ENCODE measurements around the gene NCR2.

NCR2 gene

GRCh38 chr6:41374618-41375590 is 39.5 kb downstream of the NCR2 start:
- peaks cover 31% of the 10 kb centered on the region for H3K4me1 Mint-ChIP-seq
- CTCF ChIA-PET: interaction anchor here (0.7 to 2.5 kb wide), 7 partner anchors 46 to 308 kb away, joined by 3 to 7 read pairs (median 3); no protein-coding TSS in a partner anchor
- H3K9me3 Mint-ChIP-seq: no peaks in the 10 kb centered on the region
- no peak overlapping the region for H3K27ac Mint-ChIP-seq
- no peaks in the 10 kb centered on the region for H3K36me3 Mint-ChIP-seq
- H3K27me3 Mint-ChIP-seq: peaks cover 95% of the 10 kb centered on the region
- no peak for DNase-seq
- no peak overlapping the region for H3K4me3 Mint-ChIP-seq

DNA sequence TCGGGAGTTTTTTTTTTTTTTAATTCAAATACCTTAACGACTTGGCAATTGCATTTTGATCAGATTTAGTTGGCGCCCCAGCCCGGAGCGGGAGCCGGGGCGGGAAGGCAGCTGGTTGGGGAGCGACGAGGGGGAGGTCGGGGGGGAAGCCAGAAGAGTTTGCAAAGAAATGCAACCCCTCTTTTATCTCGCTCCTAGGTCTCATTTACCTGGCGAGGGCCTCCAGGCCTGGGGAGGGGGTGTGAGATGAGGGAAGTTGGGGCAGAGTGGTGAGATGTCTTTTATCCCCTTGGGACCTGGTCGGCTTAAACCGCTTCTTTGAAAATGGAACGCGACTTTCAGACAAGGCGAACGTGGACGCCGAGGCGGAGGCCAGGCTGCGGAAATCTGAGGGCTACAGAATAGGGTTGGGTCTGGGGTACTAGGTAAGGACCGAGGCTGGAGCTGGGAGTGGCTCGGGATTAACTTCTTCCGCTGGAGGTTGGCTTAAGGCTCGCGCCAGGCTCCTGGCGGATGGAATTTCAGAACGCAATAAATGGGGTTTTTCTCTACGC is 40.3 kb downstream of the NCR2 start:
- Mint-ChIP-seq H3K4me3 (no peak overlapping the region), H3K27ac (no peak overlapping the region), H3K9me3 (no peaks in the 10 kb centered on the region), H3K4me1 (peaks cover 31% of the 10 kb centered on the region), H3K36me3 (no peaks in the 10 kb centered on the region), H3K27me3 (peaks cover 91% of the 10 kb centered on the region)
- CTCF ChIA-PET: no interaction called here
- DNase-seq: no peak

DNA sequence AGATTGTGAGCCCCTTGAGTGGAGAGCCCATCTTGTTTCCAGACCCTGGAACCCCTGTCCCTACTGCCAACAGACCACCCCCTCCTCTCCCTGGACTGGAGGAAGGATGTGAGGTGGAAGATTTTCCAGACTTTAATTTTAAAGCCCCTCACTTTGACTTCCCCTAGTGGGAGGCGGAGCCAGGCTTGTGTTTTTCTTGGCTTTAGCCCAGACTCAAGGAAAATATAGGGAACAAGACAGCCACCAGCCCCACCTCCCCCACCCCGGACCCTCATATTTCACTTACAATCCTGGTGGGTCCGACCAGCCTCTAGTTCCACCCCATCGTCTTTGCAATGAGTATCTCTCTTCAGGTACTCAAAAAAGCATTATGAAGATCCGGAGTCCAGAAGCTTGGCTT is 40.8 kb downstream of the NCR2 start:
- Mint-ChIP-seq H3K36me3 (no peaks in the 10 kb centered on the region), H3K9me3 (no peaks in the 10 kb centered on the region), H3K4me3 (no peak overlapping the region), H3K4me1 (peaks cover 31% of the 10 kb centered on the region), H3K27ac (no peak overlapping the region), H3K27me3 (peaks cover 87% of the 10 kb centered on the region)
- CTCF ChIA-PET: no interaction called here
- no peak for DNase-seq

GRCh38 chr6:41377071-41377470 is 41.7 kb downstream of the NCR2 start:
- Mint-ChIP-seq H3K27ac (no peak overlapping the region), H3K9me3 (no peaks in the 10 kb centered on the region), H3K4me1 (peaks cover 22% of the 10 kb centered on the region), H3K4me3 (no peak overlapping the region), H3K36me3 (no peaks in the 10 kb centered on the region), H3K27me3 (peaks cover 87% of the 10 kb centered on the region)
- CTCF ChIA-PET: no interaction called here
- no peak for DNase-seq

GRCh38 chr6:41379306-41379705 is 43.9 kb downstream of the NCR2 start:
- CTCF ChIA-PET: interaction anchor here (1.0 kb wide), 1 partner anchor 10 kb away, joined by 3 read pairs; no protein-coding TSS in a partner anchor
- H3K4me3 Mint-ChIP-seq: no peak overlapping the region
- H3K4me1 Mint-ChIP-seq: peaks cover 15% of the 10 kb centered on the region
- H3K27me3 Mint-ChIP-seq: peaks cover 83% of the 10 kb centered on the region
- no peak overlapping the region for H3K27ac Mint-ChIP-seq
- H3K9me3 Mint-ChIP-seq: no peaks in the 10 kb centered on the region
- no peaks in the 10 kb centered on the region for H3K36me3 Mint-ChIP-seq
- no peak for DNase-seq

GRCh38 chr6:41386594-41386993 is 51.2 kb downstream of the NCR2 start:
- peaks cover 6% of the 10 kb centered on the region for H3K4me1 Mint-ChIP-seq
- no peak overlapping the region for H3K4me3 Mint-ChIP-seq
- no peaks in the 10 kb centered on the region for H3K9me3 Mint-ChIP-seq
- no peak for DNase-seq
- CTCF ChIA-PET: no interaction called here
- no peaks in the 10 kb centered on the region for H3K36me3 Mint-ChIP-seq
- H3K27ac Mint-ChIP-seq: no peak overlapping the region
- H3K27me3 Mint-ChIP-seq: peaks cover 42% of the 10 kb centered on the region

DNA sequence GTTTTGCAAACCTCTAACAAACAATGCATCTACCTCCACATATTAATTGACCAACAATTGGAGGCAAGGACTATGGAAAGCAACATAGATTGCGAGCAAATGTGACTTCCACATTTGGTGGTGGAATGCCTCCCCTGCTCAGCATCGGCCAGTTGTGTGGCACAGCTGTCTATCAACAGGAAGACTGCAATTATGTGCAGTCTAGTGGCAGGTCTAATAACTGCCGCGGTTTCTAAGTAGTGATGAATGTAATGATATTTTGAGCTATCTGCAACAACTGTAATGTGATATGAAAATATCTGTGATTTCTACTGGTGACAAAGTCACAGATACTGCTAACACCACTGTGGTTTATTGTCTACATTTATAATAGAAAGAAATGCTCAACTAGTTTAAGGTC is 56.8 kb downstream of the NCR2 start:
- no peaks in the 10 kb centered on the region for H3K4me1 Mint-ChIP-seq
- no peak overlapping the region for H3K27ac Mint-ChIP-seq
- CTCF ChIA-PET: no interaction called here
- DNase-seq: no peak
- H3K4me3 Mint-ChIP-seq: no peak overlapping the region
- H3K9me3 Mint-ChIP-seq: peaks cover 18% of the 10 kb centered on the region
- peaks cover 45% of the 10 kb centered on the region for H3K27me3 Mint-ChIP-seq
- H3K36me3 Mint-ChIP-seq: peaks cover 2% of the 10 kb centered on the region

DNA sequence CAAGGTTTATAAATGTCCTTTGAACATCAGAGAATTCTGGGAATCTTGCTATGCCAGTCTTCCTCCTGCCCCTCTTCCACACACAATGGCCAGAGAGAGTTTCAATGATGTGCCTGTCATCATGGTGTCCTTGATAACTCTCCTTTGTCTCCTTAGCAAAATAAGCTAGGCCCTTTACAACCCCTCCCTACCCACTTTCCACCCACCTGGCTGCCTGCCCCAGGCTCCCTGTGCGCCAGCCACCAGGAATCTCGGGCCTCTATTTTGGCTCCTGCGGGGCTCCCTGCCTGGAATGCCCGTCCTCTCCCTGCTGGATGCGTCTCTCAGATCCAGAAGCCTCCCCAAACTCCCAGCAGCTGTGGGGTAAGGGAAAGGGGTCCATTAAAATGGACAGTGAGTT is 60.9 kb downstream of the NCR2 start:
- Mint-ChIP-seq H3K36me3 (peaks cover 2% of the 10 kb centered on the region), H3K27me3 (peaks cover 63% of the 10 kb centered on the region), H3K4me1 (no peaks in the 10 kb centered on the region), H3K27ac (no peak overlapping the region), H3K4me3 (no peak overlapping the region), H3K9me3 (peaks cover 18% of the 10 kb centered on the region)
- no peak for DNase-seq
- CTCF ChIA-PET: no interaction called here

- peaks cover 2% of the 10 kb centered on the region for H3K36me3 Mint-ChIP-seq
- DNase-seq: no peak
- H3K4me1 Mint-ChIP-seq: no peaks in the 10 kb centered on the region
- H3K4me3 Mint-ChIP-seq: no peak overlapping the region
- peaks cover 71% of the 10 kb centered on the region for H3K27me3 Mint-ChIP-seq
- CTCF ChIA-PET: interaction anchor here (1.0 kb wide), 1 partner anchor 31 kb away, joined by 3 read pairs; no protein-coding TSS in a partner anchor
- peaks cover 13% of the 10 kb centered on the region for H3K9me3 Mint-ChIP-seq
- H3K27ac Mint-ChIP-seq: no peak overlapping the region
These were observed 64.0 kb downstream of the NCR2 start for GRCh38 chr6:41399424-41399823.
